Mucosa of descending colon (tissue), 3 donors: ENCODE data around the gene TSPAN3. TPM values are rescaled to one million over a fixed set of nuclear protein-coding genes. Genes with fewer than 3 reads are reported as not detected.
A peak's percentile ranks its signal among the peaks of the same experiment; 100 is the strongest.

Experiments
- ATAC-seq: fragments of 200-7000 bp; cut with Tn5 transposase; one replicate; pipeline ENCODE4 v1.9.1; 2020; ENCODE audit warnings: mild to moderate bottlenecking, moderate library complexity
- DNase-seq, 3 donors: peaks; one replicate each; pipeline ENCODE4 v3.0.0-alpha.2; 2020
- H3K36me3 ChIP-seq: fragments of 200-600 bp; one replicate; pipeline ENCODE4 v1.8.0; 2021; ENCODE audit warnings: low read depth, mild to moderate bottlenecking
- H3K4me1 ChIP-seq: fragments of 200-600 bp; one replicate; pipeline ENCODE4 v1.8.0; 2021; ENCODE audit warnings: low read depth, mild to moderate bottlenecking
- H3K4me3 ChIP-seq: fragments of 200-600 bp; one replicate; pipeline ENCODE4 v1.8.0; 2021; ENCODE audit warnings: mild to moderate bottlenecking
- H3K9me3 ChIP-seq: fragments of 200-600 bp; one replicate; pipeline ENCODE4 v1.8.0; 2021; ENCODE audit warnings: mild to moderate bottlenecking
- intact Hi-C, 2 donors: fragments of 100-400 bp; cut with DNase I in 1 of 2; cut with micrococcal nuclease in 1 of 2; formaldehyde crosslinking; loops; one replicate each; pipeline versions ENCODE4 v1.11.0 to v1.11.1; 2022; cut with DNase I, micrococcal nuclease
- total RNA-seq, 3 donors: library from RNA; stranded (reverse); fragmentation: NEBNext Ultra II Directional in 2 of 3; extraction: Animal tissue kit (Norgen Biotek cat#: 25700) in 2 of 3; gene quantifications; one replicate each; pipeline versions ENCODE4 v1.2.1 to v1.2.4, GENCODE V29; 2021 to 2023
- TF ChIP-seq, protein P1 (sequence below): fragments of 200-600 bp; IDR thresholded peaks from one replicate; pipeline ENCODE4 v1.8.0; 2022; ENCODE audit warnings: antibody characterized with exemption, mild to moderate bottlenecking
- donor health status: DM: no; HTN: no; CAD: no; lungs with moderate emphysema.
- donor health status: DM: no; HTN: no; CAD: no.
- donor health status: DM: no; HTN: yes; CAD: no.

TSPAN3 gene
- total RNA-seq, 3 donors from 2014 or later: 419 to 945 (median 666) TPM

DNA sequence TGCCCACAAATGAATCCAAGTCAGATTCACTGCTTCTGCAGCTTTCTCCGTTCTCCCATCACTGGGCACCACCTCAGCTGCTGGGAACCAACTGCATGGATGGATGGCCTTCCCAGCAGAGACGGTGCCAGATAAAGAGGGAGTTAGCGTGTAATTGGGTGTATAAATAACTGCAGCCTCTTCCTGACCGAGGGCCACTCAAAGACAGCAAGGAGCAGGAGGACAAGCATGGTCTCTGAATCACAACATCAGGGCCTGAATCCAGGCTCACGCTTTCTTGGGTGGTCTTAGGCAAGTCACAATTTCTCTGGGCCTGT, 31.7 kb downstream of the TSPAN3 start:
- intact Hi-C loops: no loop called here
- Histone ChIP-seq H3K4me1 (peaks cover 5% of the 10 kb centered on the region), H3K36me3 (no peaks in the 10 kb centered on the region), H3K9me3 (no peaks in the 10 kb centered on the region), H3K4me3 (no peak overlapping the region)
- TF ChIP-seq, protein P1, sequence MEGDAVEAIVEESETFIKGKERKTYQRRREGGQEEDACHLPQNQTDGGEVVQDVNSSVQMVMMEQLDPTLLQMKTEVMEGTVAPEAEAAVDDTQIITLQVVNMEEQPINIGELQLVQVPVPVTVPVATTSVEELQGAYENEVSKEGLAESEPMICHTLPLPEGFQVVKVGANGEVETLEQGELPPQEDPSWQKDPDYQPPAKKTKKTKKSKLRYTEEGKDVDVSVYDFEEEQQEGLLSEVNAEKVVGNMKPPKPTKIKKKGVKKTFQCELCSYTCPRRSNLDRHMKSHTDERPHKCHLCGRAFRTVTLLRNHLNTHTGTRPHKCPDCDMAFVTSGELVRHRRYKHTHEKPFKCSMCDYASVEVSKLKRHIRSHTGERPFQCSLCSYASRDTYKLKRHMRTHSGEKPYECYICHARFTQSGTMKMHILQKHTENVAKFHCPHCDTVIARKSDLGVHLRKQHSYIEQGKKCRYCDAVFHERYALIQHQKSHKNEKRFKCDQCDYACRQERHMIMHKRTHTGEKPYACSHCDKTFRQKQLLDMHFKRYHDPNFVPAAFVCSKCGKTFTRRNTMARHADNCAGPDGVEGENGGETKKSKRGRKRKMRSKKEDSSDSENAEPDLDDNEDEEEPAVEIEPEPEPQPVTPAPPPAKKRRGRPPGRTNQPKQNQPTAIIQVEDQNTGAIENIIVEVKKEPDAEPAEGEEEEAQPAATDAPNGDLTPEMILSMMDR: no peak
- ATAC-seq (no peak), DNase-seq (no peak)

DNA sequence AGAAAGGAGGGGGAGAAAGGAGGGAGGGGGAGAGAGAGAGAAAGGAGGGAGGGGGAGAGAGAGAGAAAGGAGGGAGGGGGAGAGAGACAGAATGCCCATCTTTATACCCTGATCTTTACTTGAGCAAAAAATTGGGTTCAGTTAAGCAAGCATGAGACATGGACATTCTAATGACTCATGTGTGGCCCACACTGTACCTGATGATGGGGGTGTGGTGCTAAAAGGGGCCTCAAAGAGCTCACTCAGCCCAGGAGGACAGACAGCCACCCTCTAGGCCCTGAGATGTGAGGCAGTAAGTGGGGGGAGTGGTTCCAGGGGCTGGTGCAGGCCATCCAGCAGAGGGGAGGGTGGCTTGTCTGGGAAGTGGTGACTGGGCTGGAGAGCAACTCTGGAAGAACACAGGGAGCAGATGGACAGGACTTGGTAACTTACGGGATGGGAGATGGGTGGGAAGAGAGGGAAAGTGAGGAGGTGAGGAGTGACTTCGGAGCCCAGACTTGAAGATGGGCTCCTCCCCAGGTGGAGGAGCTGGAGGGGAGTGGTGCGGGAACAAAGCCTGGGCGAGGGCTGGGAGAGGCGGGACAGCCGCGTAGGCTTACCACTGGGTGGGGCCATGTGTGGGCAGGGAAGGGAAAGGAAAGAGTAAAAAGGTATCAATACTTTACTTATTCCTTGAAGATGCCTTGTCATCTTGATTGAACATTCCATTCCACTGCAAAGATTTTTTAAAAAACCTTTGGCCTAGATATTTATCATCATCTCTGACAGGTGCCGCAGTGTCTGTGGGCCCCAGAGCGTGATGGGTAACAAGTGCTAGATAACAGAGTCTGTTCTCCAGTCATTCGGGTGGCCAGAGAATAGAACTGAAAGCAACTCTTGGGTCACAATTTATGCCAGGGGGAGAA, 32.3 kb downstream of the TSPAN3 start:
- peaks cover 5% of the 10 kb centered on the region for H3K4me1 ChIP-seq
- DNase-seq: peak in 1 of 3 donors; percentile 41
- H3K36me3 ChIP-seq: no peaks in the 10 kb centered on the region
- no peak overlapping the region for H3K4me3 ChIP-seq
- intact Hi-C loops: no loop called here
- TF ChIP-seq, protein P1: no peak
- no peaks in the 10 kb centered on the region for H3K9me3 ChIP-seq
- ATAC-seq: peak; percentile 51

DNA sequence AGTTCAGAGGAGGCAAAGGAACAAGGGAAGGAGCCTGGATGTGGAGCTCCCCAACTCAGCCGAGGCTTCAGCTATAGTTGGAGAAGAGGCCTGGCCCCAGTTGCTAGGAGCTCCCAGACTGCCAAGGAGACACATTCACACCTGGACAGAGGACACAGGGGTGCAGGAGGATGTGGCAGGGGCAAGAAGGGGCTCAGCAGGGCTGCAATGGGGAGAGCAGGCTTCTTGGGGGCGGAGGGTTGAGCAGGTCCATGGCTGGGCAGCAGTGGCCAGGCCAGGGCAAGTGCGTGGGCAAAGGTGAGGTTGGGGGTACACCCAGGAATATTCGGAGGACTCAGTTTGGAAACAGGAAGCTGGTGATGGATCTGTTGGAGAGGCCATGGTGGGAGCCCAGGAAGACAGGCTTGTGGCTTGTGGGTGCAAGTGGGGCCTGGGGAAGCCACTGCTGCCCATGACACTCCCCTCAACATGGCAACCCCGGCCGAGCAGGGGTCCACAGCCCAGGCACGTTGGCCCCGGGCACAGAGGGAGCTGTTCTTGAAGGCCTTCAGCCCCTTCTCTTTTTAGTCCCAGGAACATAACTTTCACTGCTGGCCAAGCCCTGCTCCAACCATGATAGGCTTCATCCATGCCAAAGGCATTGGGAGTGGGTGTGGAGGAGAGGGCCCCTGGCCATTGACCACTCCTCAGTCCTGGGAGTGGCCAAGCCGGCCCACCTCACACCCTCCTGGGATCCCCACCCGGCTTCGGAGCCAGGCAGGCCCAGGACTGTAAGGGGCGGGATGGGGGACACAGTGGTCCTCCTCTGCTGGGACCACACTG, 33.3 kb downstream of the TSPAN3 start:
- no peak for ATAC-seq
- intact Hi-C loops: no loop called here
- Histone ChIP-seq H3K9me3 (no peaks in the 10 kb centered on the region), H3K4me3 (no peak overlapping the region), H3K36me3 (no peaks in the 10 kb centered on the region), H3K4me1 (no peaks in the 10 kb centered on the region)
- TF ChIP-seq, protein P1: no peak
- peak in 1 of 3 donors; percentile 43 for DNase-seq

DNA sequence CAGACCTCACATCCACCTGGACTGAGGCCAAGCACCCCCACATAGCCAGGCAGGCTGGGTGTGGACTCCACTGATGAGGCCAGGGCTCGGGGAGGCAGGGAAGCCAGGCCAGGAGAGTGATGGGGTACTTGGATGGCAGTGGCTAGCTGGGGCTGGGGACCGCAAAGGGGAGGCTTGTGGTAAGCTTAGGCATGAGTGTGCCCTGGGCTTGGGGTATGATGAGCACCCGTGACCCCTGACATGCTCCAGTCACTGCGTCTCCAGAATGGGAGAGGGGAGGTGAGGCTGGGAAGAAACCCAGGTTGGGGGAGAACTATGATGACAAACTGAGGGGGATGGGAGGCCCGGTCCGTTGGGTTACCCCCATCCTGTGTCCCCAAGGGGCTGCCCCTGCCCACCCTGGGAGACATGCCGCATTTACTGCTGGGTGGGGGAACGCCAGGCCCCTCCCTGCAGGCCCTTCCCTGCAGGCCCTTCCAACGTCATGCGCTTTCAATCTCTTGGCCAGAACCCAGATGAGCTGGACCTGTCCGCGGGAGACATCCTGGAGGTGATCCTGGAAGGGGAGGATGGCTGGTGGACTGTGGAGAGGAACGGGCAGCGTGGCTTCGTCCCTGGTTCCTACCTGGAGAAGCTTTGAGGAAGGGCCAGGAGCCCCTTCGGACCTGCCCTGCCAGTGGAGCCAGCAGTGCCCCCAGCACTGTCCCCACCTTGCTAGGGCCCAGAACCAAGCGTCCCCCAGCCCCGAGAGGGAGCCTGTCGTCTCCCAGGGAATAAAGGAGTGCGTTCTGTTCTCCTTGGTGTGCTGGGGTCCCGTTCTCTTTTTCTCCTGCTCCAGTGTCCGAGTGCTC, 34.1 kb downstream of the TSPAN3 start:
- TF ChIP-seq, protein P1: no peak
- Histone ChIP-seq H3K4me3 (no peak overlapping the region), H3K36me3 (no peaks in the 10 kb centered on the region), H3K4me1 (no peaks in the 10 kb centered on the region), H3K9me3 (no peaks in the 10 kb centered on the region)
- intact Hi-C loops: no loop called here
- DNase-seq: no peak
- no peak for ATAC-seq

DNA sequence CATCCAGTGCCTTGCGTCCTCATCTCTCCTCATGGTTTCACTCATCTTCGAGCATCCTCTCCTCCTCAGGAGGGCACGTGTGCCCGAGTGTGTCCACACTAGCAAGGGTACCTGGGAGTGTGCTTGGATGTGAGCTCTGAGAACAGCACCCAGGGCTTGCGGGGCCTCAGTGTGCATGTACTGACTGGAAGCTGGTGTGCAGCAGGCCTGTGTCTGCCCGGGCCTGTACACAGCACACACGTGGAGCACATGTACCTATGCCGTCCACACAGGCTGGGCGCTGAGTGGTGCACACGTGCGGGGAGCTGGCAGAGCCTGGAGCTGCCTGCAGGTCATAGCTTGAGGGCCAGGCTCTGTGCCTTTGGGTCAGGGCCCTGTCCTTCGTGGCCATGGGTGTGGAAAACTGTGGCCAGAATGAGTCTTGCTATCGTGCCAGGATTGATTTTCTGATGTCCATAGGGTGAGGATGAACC, 34.9 kb downstream of the TSPAN3 start:
- DNase-seq (peak in 1 of 3 donors; percentile 48), ATAC-seq (peak; percentile 5)
- Histone ChIP-seq H3K4me3 (no peak overlapping the region), H3K4me1 (no peaks in the 10 kb centered on the region), H3K9me3 (no peaks in the 10 kb centered on the region), H3K36me3 (no peaks in the 10 kb centered on the region)
- TF ChIP-seq, protein P1: no peak
- intact Hi-C loops: no loop called here
